Activated T-helper 9 cell treated with anti-CD3 and anti-CD28 coated beads, Interleukin-2, amount 50 U/mL, for 16 hours (primary cell): ENCODE data around the gene TRIO.

Source experiments
- DNase-seq: peaks from one replicate; pipeline ENCODE4 v3.0.0-alpha.2; 2020; ENCODE audit warnings: low read depth

Gene TRIO

GRCh38 chr5:14297697-14298096 lies 154.6 kb downstream of the TRIO start:
- no peak for DNase-seq

DNA sequence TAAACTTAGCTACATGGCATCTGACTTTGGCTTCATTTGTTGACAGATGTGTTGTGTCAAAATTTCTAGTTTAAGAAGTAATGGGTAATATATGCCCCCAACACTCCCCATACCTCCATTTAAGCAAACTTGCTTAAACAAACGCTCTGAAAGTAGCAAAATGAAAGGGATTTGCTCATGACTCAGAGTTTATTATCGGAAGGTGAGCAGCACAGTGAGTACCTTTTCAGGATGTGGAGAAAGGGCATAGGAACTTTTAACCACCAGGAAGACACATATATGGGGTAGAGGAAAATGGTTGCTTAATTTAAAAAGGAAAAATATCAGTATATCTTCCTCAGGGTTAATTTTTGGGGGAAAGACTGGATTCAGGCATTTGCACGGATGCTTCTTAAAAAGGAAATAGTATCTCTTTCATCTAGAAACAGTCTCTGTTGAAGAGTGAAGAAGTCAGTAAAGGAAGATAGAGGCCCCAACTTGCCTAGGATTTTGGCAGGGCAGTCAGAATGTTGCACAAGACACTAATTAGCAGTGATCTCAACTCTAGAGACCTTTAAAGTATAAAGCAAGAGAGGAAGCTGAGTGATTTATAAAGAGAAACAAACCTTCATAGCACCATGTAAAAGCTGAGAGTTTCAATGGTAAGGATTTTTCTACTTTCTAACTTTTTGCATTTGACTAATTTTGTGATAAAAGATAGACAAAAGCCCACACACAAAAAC lies 155.1 kb downstream of the TRIO start:
- DNase-seq, result no peak

DNA sequence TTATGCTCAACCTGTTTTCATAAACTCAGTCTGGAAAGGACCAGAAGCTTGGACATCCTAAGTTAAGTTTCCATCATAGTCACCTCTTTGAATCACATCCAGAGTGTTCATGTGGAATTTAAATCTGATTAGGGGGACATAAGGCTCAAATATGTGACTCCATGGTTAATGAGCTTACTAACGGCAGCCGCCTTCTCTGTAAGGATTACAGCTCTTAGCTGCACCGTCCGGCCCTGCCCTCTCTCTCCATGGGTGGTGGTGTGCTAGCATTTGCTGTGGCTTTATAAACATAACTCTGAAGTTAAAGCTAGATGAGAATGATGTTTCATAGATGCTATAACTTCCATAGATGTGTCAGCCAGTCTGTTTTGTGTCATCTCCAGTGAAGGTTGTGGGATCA lies 156.5 kb downstream of the TRIO start:
- no peak for DNase-seq

DNA sequence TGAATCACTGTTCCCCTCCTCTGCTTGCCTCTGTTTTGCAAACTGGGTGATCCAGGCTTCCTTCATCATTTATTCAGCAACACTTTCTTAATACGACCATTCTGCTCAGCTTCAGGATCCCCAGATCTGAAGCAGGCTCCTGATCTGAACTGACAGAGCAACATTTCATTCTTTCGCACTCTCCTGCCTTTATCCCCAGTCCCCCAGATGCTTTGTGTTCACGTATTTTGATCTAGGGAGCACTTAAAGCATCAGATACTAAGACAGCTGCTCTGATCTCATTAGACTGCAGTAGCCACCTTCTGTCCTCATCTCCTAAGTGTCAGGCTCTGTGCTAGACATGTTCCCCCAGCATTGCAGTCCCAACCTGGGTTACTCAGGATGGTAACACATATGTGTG lies 158.0 kb downstream of the TRIO start:
- DNase-seq, result no peak

- DNase-seq, result no peak
Measured at GRCh38 chr5:14302330-14302729, 159.2 kb downstream of the TRIO start.

DNA sequence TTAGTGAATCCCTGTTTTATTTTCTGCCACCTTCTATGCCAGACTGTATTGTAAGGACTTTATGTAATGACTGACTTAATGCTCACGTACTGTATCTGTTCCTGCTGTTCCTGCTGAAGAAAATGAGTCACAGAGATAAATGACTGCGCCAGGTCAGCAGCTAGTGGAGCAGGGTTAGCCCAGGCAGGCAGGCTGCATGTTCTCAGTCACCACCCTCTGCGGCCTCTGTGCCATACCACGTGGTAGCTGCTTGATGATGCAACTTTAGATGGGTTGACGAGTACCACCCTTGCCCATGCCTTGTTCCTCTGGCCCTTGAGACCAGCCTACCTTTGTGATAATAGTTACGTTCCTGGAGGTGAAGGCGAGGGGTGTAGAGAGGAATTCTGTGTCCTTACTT lies 161.9 kb downstream of the TRIO start:
- DNase-seq, result no peak

DNA sequence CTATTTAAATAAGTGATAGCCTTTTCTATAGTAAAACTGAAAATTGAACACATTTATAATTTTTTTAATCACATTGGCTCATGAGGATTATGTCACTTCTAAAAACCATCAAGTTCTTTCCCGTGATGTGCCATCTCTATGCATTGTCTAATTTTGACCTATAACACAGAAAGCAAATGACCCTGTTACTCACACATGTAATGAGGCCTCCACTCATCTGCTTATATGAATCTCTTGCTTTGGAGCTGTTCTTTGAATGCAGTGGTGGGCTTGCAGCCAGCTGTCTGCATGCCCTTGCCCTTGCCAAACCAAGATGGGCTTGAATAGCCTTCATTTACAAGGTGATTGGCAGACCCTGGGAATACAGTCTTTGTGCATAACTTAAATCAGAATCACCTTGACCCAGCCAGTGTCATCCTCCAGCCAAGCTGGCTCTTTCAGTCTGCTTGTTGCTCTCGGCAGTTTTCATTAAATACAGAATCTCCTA lies 163.2 kb downstream of the TRIO start:
- no peak for DNase-seq

- no peak for DNase-seq
Measured at GRCh38 chr5:14308384-14309154, 165.4 kb downstream of the TRIO start.

GRCh38 chr5:14309199-14309598 lies 166.1 kb downstream of the TRIO start:
- DNase-seq, result no peak

DNA sequence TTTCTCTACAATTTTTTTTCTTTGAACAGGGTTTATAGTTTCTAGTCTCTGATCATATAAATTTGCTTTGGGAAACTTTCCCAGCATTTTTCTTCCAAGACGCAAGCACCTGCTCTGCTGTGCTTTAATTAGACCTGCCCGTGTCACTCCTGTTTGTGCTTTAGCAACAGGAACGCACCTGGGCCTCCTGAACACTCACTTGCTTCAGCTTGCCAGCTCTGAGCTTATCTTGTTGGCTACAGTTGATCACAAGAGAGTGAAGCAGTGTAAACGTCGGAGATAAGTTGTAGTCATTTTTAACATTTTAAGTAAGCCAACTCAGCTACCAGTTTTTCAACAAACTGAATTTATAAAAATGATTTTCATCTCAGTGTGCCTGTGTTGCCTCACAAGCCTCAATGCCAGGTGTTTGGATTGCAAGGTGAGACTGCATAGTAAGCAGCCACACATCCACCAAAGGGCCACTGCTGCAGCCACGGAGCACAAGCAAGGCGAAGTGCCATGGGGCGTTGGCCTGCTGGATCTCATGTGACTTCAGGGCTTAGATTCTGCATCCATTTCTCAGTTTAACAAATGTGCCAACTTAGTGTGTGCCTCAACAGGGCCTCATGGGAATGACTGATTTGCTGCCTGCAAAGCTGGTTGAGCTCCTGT lies 166.9 kb downstream of the TRIO start:
- DNase-seq, result no peak

DNA sequence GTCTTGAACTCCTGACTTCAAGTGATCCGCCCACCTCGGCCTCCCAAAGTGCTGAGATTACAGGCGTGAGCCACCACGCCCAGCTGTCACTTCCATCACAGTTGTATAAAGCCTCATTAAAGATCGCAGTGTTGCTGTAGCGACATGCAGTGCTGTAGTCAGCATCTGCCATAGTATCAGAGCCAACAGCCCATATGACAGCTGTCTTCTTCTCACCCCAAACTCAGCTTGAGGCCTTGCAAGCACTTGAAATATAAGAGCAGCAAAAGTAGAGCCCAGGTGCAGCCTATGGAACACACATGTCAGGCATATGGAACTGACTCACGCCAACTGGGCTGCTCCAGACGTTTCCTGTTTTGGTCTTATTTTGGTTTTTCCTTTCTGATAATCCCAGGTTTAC lies 167.8 kb downstream of the TRIO start:
- no peak for DNase-seq

GRCh38 chr5:14313986-14314690 lies 171.0 kb downstream of the TRIO start:
- DNase-seq, result no peak

DNA sequence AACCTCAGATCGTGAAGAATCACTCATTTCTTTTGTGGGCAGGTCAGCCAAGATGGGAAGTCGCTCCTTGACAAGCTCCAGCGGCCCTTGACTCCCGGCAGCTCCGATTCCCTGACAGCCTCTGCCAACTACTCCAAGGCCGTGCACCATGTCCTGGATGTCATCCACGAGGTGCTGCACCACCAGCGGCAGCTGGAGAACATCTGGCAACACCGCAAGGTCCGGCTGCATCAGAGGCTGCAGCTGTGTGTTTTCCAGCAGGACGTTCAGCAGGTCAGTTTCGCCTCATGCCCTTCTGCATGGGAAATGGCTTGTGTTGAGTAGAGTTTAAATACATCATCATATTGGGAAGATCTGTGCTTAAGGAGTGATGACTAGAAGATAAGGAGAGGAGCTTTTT lies 173.3 kb downstream of the TRIO start:
- no peak for DNase-seq

DNA sequence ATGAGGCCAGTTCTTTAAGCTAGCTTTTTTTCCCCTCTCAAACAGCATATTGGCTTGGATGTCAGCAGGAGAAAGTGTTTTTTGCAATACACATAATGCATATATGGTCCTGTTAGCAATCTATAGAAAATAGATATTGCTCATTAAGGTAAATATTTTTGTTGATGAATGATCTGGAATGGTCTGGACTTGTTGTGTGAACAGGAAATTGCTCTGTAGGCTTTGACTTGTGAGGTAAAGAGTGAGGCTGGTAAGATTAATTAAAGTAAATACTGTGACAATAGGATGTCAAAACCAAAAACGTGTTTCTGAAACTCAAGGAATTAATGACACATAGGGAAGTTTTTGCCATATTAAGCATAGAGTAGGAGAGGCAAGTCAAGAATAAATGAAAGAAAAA lies 176.0 kb downstream of the TRIO start:
- DNase-seq, result no peak

DNA sequence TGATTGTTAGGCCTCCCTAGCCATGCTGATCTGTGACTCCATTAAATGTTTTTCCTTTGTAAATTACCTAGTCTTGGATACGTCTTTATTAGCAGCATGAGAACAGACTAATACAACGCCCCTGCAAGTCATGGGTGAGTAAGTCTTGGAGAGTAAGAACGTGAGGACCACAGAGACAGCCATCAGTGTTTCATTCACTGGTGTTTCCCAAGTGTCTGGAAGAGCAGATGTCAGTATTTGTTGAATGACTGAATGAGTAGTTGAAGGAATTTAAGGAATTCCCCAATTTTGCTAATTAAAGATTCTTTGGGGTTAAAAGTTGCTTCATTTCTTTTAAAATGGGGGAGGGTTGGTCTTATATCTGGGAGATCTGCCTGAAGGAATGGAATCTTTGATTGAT lies 178.8 kb downstream of the TRIO start:
- DNase-seq, result no peak

GRCh38 chr5:14322437-14323187 lies 179.5 kb downstream of the TRIO start:
- no peak for DNase-seq

- DNase-seq, result no peak
Measured at GRCh38 chr5:14323466-14323865, 180.3 kb downstream of the TRIO start.

DNA sequence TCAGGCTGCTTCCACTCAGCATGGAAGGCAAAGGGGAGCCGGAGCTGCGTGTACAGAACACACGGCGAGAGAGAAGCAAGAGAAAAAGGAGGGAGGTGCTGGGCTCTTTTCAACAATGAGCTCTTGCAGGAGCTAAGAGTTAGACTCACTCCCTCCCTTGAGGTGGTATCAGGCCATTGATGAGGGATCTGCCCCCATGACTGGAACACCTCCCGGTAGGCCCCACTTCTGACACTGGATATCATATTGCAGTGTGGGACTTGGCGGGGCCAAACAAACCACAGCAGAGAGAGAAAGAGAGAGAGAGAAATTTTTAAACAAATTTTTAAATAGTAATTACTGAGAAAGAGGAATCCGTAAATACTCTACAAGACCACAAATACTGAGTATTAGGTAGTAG lies 182.2 kb downstream of the TRIO start:
- no peak for DNase-seq

- no peak for DNase-seq
Measured at GRCh38 chr5:14326035-14326903, 183.1 kb downstream of the TRIO start.

- DNase-seq, result no peak
Measured at GRCh38 chr5:14327624-14328023, 184.5 kb downstream of the TRIO start.

DNA sequence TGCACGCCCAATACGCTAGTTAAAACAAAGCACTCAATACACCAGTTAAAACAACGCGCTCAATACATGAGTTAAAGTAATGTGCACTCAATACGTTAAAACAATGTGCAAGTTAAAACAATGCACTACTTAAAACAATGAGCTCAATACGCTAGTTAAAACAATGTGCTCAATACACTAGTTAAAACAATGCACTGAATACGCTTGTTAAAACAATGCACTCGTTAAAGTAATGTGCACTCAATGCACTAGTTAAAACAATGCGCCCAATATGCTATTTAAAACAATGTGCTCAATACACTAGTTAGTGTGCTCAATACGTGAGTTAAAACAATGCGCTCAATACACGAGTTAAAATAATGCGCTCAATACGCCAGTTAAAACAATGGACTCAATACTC lies 185.0 kb downstream of the TRIO start:
- DNase-seq, result no peak
